NCI-H526 treated with DMSO at 0.1 percent for 48 hours (cell line): ENCODE measurements around the gene CREBZF.
"Not testable (repeated sequence)": the region's sequence is repeated elsewhere in the genome, so short reads cannot be mapped to it uniquely, and the experiment has no call there.

ENCODE experiments used
- DNase-seq: peaks from one replicate; lab custom pipeline; 2025; lab: John Stamatoyannopoulos, UW

The CREBZF gene

DNA sequence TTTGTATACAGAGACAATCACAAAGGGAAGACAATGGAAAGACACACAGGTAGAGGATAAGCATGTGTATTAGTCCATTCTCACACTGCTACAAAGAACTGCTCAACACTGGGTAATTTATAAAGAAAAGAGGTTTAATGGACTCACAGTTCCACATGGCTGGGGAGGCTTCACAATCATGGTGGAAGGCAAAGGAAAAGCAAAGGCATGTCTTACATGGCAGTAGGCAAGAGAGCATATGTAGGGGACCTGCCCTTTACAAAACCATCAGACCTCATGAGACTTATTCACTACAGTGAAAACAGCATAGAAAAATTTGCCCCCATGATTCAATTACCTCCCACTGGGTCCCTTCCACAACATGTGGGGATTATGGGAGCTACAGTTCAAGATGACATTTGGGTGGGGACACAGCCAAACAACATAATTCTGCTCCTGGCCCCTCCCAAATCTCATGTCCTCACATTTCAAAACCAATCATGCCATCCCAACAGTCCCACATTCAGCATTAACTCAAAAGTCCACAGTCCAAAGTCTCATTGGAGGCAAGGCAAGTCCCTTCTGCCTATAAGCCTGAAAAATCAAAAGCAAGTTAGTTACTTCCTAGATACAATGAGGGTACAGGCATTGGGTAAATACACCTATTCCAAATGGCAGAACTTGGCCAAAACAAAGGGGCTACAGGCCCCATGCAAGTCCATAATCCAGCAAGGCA lies 6.2 kb upstream of the CREBZF start:
- DNase-seq, result not testable (repeated sequence)

DNA sequence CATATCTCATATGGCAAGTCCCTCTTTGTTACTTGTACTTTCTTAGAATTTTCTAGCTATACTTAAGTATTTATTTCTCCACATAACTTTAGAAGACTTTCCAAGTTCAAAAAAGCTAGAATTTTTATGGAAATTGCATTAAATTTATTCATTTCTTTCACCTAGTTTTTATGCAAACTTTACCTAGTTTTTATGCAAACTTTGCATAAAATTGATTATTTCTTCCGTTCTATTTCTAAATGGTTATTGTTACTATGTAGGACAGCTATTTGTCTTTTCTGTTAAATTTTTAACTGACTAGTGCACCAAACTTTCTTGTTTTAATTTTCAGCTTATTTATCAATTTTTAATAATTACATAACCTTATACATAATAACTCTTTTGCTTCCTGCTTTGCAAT lies 3.2 kb upstream of the CREBZF start:
- DNase-seq, result no peak

DNA sequence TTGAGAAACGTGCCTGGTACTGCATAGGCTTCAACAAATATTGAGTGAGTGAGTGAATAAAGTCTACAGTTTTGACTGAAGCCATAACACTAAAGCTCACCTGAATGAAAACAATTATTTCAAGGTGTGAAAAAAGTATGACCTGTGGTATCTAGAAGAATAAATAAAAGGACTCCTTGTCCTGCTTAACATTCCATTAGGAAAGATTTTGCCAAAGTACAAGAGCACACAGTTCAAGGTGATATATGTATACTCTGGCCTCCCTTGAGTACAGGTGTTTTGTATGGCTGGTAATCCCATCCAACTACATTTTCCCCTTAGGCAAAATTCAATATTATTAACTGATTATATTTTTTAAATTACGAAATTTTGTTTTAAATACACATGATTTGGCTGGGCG lies 1.8 kb upstream of the CREBZF start:
- DNase-seq, result no peak

DNA sequence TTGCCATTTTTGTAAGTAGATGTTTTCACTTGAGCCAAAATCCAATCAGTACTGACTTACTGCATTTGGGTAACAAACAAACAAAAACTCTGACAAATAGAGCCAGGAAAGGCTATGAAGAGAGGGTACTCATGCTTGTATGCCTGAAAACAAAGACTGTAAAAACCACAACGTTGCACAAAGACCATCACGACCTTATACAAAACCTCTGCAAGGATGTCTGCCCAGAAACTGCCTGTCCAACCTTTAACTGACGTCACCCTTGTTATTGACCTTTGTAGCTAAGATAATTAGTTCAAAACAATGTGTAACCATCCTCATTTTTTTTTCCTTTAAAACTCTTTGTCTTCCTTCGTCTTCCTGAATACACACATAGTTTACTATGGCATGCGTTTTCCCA lies 804 bp upstream of the CREBZF start:
- no peak for DNase-seq

DNA sequence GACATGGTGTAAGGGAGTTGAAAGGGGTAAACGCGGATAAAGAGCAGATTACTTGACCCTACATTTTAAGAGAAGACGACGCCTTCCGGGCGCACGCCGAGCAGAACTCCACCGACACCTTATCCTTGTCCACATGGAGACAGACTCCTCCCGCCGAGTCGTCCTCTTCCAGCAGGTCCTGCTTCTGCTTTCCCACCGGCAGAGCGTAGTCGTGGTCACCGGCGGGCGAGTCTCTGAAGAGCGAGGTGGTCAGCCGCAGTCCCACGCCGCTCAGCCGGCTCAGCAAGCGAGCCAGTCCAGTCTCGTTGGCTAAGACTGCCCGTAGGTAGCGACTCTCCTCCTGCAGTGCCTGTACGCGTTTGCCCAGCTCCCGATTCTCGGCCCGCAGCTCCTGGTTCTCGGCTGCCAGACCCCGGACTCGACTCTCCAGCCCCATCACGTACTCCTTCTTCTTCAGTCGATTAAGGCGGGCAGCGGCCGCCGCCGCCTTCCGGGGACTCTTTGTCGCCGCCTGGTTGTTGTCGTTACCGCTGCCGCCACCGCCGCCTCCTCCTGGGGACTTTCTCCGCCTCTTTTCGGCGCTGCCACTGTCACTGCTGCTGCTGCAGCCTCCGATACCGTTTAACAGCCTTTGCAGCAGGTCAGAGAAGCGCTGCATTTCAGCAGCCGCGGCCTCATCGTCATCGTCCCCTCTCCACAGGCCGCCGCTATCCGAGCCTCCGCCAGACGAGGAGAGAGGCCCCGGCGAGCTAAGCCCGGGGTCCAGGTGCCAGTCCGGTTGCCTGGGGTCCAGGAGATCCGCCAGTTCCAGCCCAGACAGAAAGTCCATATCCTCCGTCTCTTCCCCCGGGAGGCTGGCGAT lies 945 bp downstream of the CREBZF start:
- peak; percentile 74 for DNase-seq

DNA sequence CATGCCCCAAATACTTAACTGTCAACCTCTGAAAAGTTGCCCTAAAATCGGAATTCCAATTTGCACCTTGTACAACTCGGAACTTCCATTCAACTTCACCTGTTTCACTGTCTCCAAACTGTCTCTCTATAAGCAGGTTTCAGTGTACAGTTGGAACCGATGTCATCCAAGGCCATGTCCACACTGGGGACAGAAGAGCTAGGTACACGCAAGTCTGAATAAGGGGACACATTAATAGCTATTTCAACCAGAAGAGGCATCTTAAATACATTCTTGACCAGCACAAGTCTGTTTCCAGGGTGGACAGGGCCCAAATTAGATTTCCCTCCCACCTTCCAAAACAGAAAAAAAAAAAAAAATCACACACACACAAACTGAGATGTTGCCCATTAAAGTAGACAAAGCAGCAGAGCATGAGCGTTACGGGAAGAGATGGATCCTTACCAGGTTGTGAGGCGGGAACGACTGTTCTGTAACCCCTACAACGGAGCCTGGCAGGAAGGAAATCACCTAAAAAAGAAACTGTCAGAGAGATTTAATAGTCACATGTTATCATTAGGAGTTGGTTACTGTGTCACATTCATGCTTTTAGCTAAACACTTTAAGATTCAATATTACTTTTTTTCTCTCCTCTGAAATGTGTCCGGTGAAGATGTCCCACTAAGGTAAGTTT lies 1.7 kb downstream of the CREBZF start:
- no peak for DNase-seq

DNA sequence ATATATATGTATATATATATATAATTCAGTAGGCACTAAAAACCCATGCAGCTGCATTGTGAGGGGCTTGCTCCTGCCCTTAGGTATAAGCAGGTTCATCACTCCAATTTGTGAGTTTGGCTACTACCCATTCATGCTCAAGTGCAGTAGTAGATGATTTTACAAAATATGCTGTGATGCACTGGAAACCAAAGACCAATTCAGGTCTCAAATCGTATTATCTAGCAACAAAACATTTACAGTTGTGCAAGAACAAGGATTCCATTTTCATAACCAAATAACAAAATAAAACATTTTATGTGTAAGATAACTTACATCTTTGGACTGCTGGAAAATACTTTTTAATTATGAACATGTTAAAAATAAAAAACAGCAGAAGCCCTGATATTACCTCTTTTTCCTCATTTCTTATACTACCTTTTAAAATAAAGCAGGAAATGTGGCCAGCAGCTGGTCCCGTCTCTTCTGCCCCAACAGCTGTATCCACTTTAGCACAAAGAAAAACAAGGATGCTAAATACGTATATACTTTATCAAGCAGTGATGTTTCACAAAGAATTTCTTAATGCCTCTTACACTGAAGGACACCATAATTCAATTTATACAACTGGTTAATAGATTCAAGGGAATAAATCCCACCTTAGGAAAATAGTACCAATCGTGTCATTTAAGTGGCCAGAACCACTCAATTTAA lies 2.8 kb downstream of the CREBZF start:
- no peak for DNase-seq

DNA sequence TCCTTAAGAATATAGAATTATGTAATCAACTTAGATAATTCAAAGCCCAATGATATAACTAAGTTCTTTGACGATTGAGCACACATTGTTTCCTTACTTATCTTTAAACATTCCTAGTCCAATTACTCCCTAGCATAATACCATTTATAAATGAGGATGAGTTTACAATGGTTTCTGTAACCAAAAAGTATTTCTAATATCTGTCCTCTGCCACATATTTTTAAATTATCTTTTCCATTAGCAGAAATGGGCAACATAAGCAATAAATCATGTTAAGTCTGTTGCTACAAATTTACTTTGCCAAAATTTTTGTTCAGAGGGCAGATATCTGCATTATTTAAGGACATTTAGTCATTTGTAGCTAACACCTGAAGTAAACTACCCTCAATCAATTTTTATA lies 6.7 kb downstream of the CREBZF start:
- no peak for DNase-seq

DNA sequence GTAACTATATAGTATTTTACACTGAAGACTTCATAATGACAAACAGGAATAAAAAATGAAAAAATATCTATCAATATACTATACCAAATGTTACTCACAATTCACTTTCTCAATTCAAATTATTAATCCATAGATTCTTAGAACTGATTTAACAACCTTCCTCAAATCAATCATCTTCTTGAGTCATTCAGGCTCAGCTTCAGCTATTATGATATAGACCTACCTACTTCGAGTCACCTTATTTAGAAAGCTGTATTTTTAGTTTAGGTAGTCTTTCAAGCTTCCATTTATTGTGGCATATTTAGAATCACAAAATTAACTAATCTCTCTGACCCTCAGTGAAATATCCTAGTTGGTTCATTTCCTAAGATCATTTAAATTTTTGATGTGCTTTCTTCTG lies 8.2 kb downstream of the CREBZF start:
- no peak for DNase-seq

DNA sequence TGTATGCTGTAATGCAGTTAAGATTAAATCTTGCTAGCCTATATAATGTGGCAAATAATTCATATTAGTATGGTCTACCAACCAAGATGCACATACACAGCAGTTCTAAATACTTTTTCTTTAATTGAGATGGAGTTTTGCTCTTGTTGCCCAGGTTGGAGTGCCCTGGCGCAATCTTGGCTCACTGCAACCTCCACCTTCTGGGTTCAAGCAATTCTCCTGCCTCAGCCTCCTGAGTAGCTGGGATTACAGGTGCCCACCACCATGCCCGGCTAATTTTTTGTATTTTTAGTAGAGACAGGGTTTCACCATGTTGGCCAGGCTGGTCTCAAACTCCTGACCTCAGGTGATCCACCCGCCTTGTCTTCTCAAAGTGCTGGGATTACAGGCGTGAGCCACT lies 10.6 kb downstream of the CREBZF start:
- DNase-seq, result not testable (repeated sequence)

DNA sequence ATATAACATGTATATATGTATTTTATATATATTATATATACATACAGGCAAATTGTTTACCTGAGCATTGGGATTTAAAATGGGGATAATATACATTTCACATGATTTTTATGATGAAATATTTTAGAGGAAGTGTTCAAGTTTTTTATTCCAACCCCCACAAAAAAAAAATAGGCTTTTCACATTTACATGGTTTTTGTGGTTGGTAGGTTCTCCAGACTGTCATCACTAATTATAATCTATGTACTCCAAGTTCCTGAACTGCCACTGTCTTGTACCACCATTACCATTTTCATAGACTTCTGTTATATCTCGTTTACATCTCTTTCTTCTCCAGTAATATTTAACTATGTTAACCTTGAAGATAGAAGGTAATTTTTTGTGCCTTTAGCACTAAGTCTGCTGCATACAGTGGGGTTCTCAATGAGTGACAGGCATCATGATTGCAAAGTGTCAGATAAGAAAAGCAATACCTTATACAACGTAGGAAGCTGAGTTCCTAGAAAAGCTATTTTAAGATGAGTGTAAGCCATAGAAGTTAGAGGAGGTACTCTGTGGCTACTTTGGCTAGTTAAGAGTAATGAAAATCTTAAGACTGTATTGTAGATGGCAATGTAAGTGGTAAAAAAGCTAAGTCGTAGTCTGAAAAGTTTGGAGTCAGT lies 12.0 kb downstream of the CREBZF start:
- no peak for DNase-seq

DNA sequence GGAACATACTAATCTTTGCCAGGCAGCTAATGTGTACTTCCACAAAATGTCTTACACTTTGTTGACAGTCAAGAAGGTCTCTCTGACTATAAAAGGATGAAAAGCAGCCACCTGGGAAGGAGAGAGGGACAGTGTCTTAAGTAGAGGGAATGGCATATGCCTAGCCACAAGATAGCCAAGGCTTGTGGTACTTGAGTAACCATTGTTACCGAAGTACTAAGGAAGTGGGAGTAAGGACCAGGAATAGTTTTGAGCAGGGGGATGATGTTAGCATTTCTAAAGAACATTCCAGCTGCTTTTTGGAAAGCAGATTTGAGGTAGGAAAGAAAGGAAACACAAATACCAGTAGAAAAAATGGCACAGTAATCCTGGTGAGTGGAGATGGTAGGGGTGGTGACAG lies 13.8 kb downstream of the CREBZF start:
- DNase-seq, result no peak

DNA sequence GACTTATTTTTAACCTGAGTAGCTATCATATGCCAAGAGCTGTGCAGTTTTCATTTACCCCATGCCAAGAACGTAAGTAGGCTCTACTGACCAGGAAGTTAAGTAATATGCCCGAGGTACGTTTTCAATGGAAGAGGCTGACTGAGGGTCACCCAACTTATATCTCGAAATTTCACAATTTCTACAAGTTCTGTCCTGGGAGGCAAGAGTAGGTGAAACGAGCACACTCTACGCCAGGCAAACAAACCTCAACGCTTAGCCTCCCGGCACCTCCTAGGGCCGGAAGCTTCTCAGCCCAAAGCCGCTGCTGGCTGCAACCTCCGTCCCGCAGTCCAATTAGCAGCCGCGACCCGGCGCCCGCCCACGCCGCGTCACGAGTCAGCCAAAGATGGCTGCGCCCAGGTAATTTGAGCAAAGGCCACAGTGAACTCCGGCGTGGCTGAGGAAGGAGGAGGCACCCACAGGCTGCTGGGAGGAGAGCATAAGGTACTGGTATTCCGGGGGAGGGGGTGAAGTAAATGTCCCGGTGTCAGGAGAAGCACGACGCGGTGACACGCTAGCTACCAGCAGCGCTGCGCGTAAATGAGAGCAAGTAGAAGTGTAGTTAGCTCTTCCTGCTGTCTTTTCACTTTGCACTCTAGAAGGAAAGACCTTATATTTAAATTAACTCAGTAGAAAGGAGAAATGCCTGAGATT lies 17.2 kb downstream of the CREBZF start, which contains the start of gene TMEM126A:
TMEM126A (plus strand) TSS at position 364 of the 696 bp plus-strand sequence. CDS start 2,289 bp downstream, outside the sequence.
- peak; percentile 96 for DNase-seq

DNA sequence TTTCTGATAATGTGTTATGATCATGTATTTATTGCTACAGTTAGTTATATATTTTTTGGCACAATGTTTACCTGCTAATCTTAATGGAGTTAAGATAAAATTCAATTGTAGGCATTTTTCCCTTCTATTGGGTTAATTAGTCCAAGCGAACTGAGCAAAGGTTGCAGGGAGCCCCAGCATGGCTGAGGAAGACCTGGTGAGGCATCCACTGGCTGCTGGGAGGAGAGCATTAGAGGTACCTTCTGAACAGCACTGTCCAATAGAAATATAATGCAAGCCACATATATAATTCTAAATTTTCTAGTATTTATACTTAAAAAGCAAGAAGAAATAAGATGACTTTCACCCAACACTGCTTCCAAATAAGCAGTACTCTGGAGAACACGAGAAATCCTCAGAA lies 17.9 kb downstream of the CREBZF start:
- no peak for DNase-seq

DNA sequence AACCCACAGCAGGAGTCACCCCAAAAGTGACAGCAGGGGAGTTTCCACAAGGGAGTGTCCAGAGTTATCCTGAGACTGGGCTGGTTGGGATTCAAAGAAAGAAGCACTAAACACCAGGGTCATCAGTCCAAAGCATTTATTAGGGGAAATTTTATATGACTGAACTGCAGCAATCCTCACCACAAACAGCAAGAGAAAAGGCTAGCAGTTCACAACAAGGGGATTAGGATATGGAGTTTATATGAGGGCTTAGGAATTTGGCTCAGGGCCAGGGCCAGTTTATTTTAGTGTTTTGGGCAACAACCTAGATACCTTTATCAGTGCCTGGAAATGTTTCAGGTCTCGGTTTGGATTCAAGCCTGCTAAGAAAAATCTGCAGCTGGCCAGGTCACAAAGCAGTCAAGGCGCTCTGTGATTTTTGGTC lies 21.7 kb downstream of the CREBZF start:
- no peak for DNase-seq

DNA sequence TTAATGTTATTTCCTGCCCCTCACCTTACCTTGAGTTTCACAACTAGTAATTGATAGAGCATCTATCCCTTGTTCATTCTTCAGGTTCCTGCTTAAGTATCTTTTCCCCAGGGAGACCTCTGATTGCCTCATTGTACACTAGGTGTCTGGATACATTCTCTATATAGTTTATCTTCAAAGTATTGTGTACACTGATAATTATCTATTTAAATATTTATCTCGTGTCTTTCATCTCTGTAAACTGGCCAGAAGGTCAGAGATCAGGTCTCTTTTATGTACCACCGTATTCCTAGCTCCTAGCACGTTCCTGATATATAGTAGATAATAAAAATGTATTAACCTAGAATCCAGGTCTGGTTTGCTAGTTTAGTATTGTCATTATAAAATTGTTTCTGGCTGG lies 30.2 kb downstream of the CREBZF start:
- DNase-seq, result no peak

DNA sequence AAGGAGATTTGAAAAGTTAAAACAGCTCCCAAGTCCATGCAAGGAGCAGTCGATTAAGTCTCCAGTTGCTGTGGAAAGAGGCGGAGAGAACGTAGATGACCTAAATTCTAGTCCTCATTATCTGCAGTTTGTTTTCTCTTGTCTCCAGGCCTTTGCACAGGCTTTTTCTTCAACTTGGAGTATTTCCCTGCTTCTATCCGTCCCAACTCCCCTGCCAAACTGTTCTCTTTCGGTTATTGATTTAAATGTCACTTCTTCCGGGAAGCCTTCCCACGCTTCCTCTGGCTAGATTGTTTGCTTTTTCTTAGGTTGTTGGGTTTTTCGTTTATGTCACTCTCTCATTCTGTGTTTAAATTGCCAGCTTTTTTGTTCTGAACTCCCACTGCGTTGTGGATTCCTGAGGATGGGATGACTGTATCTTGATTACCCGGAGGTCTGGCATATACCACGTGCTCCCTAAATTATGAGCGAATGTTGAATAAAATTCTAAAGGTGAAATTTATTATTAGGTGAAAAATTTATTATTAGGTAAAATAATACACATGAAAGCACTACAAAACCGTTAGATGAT lies 36.1 kb downstream of the CREBZF start:
- DNase-seq, result no peak

DNA sequence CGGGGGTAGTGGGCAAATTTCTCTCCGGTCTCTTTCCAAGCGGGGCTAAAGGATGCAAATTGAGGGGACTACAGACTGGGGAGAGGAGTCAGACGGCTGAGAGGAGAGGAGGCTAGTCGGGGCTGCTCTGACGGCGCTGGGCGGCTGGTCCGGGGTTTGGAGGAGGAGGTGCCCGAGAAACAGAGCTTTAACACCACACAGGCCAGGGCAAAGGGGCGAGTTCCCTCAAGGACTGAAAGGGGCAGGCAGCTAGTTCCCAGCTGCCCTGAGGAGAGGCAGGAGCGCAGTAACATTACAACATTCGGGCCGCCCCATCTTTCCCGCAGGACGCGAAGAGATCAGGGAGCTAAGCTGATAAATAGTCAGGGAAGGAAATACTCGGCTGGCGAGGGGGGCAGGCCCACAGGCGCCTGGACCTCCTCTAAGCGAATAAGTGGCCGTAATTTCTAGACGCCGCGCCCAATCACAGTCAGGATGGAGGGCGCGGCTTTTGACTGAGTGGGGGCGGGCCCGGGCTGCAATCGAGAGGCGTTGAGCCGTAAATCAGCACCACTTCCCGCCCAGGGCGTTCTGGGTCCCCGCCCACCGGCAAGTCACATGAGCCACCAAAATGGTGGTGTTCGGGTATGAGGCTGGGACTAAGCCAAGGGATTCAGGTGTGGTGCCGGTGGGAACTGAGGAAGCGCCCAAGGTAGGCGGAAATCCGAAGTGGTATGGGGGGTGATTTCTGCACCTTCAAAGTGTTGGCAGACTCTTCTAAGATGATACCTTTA lies 36.7 kb downstream of the CREBZF start, which contains the start of gene TMEM126B:
TMEM126B (plus strand) TSS at position 596 of the 773 bp plus-strand sequence; CDS start at position 611, 15 bp downstream.
- peak; percentile 100 for DNase-seq

DNA sequence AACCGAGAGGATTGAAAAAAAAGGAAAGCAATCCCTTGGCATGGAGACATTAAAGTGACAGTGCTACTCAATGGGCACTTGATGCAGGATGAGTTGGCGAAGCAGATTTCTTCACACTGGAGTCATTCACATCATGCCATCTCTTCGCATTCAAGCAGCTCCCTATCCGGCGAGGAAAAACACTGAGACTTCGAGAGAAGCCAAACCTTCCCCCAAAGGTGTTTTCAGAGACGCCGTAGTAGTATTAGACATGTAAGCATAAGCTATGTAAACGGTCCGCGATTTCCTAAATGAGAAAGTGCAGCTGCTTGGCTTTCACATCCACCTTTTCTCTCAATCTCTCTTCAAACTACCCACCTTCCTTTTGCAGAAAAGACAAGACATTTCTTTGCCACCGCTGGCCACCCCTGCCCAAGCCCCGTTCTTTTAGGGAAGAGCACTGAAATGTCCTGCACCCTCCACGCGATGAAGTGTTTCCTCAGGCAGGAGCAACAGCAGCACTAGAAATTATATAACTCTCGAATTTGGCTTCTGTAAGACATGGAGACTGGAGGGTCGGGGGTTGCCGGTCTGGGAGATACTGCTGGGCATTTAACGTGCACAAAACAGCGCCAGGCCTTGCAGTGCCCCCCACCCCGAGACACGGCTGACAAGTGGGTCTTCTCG lies 37.5 kb downstream of the CREBZF start, which contains the start of gene DLG2:
DLG2 (minus strand) TSS at position 13 of the 666 bp plus-strand sequence.
- peak; percentile 49 for DNase-seq
